Superior temporal gyrus (tissue), 1 donor: ENCODE data around the gene PADI3.
"Not testable (repeated sequence)": the region's sequence is repeated elsewhere in the genome, so short reads cannot be mapped to it uniquely, and the experiment has no call there.

Experiments used
- DNase-seq: peaks from one replicate; pipeline ENCODE4 v3.0.0-alpha.2; 2016; ENCODE audit errors: extremely low spot score

The PADI3 gene

GRCh38 chr1:17241011-17241779 is 7.7 kb upstream of the PADI3 start:
- DNase-seq: not testable (repeated sequence)

- not testable (repeated sequence) for DNase-seq
These were observed 7.2 kb upstream of the PADI3 start for GRCh38 chr1:17241780-17242074.

- no peak for DNase-seq
These were observed 5.6 kb upstream of the PADI3 start for GRCh38 chr1:17243274-17243673.

- no peak for DNase-seq
These were observed 3.8 kb upstream of the PADI3 start for GRCh38 chr1:17244821-17245740.

GRCh38 chr1:17245816-17246325 is 3.0 kb upstream of the PADI3 start:
- DNase-seq: no peak

- DNase-seq: no peak
These were observed 1.9 kb upstream of the PADI3 start for GRCh38 chr1:17246971-17247370.

- DNase-seq: no peak
These were observed 1.7 kb downstream of the PADI3 start for GRCh38 chr1:17250601-17251000.

GRCh38 chr1:17251246-17251645 is 2.3 kb downstream of the PADI3 start:
- no peak for DNase-seq

- no peak for DNase-seq
These were observed 2.9 kb downstream of the PADI3 start for GRCh38 chr1:17251701-17252376.

GRCh38 chr1:17255336-17255735 is 6.4 kb downstream of the PADI3 start:
- DNase-seq: no peak

GRCh38 chr1:17258116-17258757 is 9.3 kb downstream of the PADI3 start:
- DNase-seq: no peak

GRCh38 chr1:17258758-17259130 is 9.8 kb downstream of the PADI3 start:
- no peak for DNase-seq

GRCh38 chr1:17259233-17259873 is 10.5 kb downstream of the PADI3 start:
- no peak for DNase-seq

GRCh38 chr1:17260264-17260663 is 11.4 kb downstream of the PADI3 start:
- DNase-seq: no peak

- DNase-seq: no peak
These were observed 11.8 kb downstream of the PADI3 start for GRCh38 chr1:17260738-17261137.

- peak; percentile 9 for DNase-seq
These were observed 15.0 kb downstream of the PADI3 start for GRCh38 chr1:17263936-17264335.

GRCh38 chr1:17264470-17264869 is 15.6 kb downstream of the PADI3 start:
- no peak for DNase-seq

GRCh38 chr1:17265162-17265561 is 16.3 kb downstream of the PADI3 start:
- no peak for DNase-seq

GRCh38 chr1:17265950-17266349 is 17.1 kb downstream of the PADI3 start:
- no peak for DNase-seq

- DNase-seq: no peak
These were observed 22.2 kb downstream of the PADI3 start for GRCh38 chr1:17270891-17271765.
